ENCODE data around the gene SERPINE1.

DNA sequence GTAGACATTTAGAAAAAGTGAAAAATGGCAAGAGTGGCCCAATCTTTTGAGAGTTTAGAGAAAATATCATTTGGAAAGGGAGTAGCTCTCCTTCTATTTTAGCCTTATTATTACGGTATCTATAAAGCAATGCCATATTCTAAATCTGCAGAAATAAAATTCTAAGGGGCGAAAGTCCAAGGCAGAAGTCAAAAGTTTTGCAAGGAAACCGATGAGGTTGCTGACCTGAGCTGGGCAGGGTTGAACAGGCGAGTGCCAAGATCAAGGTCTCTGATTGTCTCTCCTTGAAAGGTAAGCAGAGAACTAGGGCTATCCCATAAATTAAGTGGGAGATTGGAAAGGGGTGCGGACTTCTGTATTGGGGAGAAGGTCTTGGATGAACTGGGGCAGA lies 30.0 kb upstream of the SERPINE1 start:
- TF ChIP-seq, protein P1, sequence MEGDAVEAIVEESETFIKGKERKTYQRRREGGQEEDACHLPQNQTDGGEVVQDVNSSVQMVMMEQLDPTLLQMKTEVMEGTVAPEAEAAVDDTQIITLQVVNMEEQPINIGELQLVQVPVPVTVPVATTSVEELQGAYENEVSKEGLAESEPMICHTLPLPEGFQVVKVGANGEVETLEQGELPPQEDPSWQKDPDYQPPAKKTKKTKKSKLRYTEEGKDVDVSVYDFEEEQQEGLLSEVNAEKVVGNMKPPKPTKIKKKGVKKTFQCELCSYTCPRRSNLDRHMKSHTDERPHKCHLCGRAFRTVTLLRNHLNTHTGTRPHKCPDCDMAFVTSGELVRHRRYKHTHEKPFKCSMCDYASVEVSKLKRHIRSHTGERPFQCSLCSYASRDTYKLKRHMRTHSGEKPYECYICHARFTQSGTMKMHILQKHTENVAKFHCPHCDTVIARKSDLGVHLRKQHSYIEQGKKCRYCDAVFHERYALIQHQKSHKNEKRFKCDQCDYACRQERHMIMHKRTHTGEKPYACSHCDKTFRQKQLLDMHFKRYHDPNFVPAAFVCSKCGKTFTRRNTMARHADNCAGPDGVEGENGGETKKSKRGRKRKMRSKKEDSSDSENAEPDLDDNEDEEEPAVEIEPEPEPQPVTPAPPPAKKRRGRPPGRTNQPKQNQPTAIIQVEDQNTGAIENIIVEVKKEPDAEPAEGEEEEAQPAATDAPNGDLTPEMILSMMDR (conservative IDR thresholded peaks at IDR 0.05 in 1 of 2, IDR thresholded peaks at IDR 0.05 in 1 of 2; ENCODE audit: extremely low read depth in 1 of 2, insufficient read depth in 1 of 2, low read depth in 1 of 2, low read length in 2 of 2): no peak
- TF ChIP-seq EZH2 (IDR thresholded peaks at IDR 0.05; ENCODE audit: borderline replicate concordance, low read length): no peak
